ENCODE results near the gene CNPY4.

The CNPY4 gene

DNA sequence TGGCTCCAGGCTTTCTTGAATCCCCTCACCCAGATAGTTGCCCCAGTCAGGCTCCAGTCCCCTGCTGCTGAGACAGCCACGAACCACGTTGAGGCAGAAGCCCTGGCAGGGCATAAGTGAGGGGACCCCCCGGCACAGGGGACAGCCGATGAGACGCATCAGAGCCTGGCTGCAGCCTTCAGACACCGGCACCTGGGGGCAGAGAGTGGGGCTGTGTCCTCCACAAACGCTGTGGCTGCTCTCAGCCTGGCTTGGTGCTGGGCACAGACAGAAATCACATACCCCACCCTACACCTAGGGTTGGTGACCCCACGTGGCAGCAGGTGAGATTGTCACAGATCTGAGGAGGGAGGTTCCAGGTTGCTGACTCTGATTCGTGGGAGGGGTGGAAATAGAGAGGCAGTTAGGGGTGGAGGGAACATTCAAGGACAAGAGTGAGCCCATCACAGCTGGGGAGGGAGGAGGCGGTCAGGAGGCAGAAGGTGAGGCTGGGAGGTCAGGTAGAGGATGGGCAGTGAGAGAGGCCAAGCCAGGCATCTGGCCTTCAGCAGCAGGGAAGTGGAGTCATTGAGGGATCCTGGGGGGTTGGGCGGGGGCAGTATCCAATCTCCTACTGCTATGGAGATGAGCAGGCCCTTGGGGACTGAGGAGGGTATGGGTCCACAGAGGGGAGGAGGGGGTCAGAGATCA lies 54.5 kb downstream of the CNPY4 start:
- DNase-seq (ENCODE audit: low spot score), result peak; percentile 17
- in situ Hi-C loops (cut with MboI; ENCODE audit: low pct_unique_long_range_greater_than_20kb, low sequenced_read_pairs, unreplicated experiment), result no loop called here
- TF ChIP-seq, protein P1, sequence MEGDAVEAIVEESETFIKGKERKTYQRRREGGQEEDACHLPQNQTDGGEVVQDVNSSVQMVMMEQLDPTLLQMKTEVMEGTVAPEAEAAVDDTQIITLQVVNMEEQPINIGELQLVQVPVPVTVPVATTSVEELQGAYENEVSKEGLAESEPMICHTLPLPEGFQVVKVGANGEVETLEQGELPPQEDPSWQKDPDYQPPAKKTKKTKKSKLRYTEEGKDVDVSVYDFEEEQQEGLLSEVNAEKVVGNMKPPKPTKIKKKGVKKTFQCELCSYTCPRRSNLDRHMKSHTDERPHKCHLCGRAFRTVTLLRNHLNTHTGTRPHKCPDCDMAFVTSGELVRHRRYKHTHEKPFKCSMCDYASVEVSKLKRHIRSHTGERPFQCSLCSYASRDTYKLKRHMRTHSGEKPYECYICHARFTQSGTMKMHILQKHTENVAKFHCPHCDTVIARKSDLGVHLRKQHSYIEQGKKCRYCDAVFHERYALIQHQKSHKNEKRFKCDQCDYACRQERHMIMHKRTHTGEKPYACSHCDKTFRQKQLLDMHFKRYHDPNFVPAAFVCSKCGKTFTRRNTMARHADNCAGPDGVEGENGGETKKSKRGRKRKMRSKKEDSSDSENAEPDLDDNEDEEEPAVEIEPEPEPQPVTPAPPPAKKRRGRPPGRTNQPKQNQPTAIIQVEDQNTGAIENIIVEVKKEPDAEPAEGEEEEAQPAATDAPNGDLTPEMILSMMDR (IDR thresholded peaks at IDR 0.05; ENCODE audit: extremely low read depth, insufficient read depth, missing control alignments), result no peak

DNA sequence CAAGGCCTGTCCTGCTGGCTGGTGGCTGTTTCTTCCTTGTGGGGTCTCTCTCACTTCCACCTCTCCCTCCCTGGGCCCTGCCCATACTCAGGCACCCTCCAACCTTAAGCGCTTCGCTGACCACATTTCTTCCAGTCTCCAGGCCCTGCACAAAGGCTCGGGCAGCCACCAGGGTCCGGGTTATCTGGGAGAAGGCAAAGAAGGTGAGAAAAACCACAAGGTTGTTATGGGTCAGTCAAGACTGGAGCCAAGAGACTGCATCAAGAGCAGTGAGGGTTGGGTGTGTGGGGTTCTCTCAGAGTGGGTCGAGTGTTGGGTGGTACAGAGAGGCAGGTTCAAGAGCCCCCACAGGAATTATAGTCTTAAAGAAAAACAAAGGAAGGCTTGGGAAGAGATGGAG lies 55.1 kb downstream of the CNPY4 start:
- in situ Hi-C loops (cut with MboI; ENCODE audit: low pct_unique_long_range_greater_than_20kb, low sequenced_read_pairs, unreplicated experiment), result no loop called here
- peak; percentile 8 for DNase-seq (ENCODE audit: low spot score)
- TF ChIP-seq, protein P1 (IDR thresholded peaks at IDR 0.05; ENCODE audit: extremely low read depth, insufficient read depth, missing control alignments), result no peak
